K562 (cell line): ENCODE data around the gene MPG. TPM values are rescaled to one million over a fixed set of nuclear protein-coding genes. Genes with fewer than 3 reads are reported as not detected.

Experiments
- CEBPG ChIP-seq, 3 experiments: fragments of 200-800 bp in 1 of 3; sonication (Bioruptor generic) in 1 of 3; sonication (generic) in 1 of 3; formaldehyde crosslinking in 1 of 3; IDR thresholded peaks in 2 of 3; conservative IDR thresholded peaks in 1 of 3; 2 replicates each; pipeline versions ENCODE4 v1.6.1 to v1.8.0; 2016 to 2022; ENCODE audit warnings: missing compliant biosample characterization in 2 of 3, missing genetic modification characterization in 2 of 3, mild to moderate bottlenecking in 1 of 3, missing genetic modification reagents in 1 of 3
- HDAC2 ChIP-seq: fragments of 450-650 bp; IDR thresholded peaks from 2 replicates; pipeline ENCODE4 v1.6.1; 2016; ENCODE audit warnings: mild to moderate bottlenecking
- RAD51 ChIP-seq: fragments of 450-650 bp; IDR thresholded peaks from 2 replicates; pipeline ENCODE4 v1.7.1; 2016; ENCODE audit warnings: low read depth, mild to moderate bottlenecking, borderline replicate concordance
- SLC30A9 ChIP-seq: fragments of 250-450 bp; sonication (Bioruptor Pico); IDR thresholded peaks from 2 replicates; pipeline ENCODE4 v1.8.0; 2022; ENCODE audit warnings: mild to moderate bottlenecking, moderate library complexity
- SMARCB1 ChIP-seq: IDR thresholded peaks from 2 replicates; pipeline ENCODE4 v1.6.1; 2011; ENCODE audit warnings: improper control_type of control experiment, low read depth; ENCODE audit not compliant: insufficient read length
- ZNF263 ChIP-seq: sonication (generic); formaldehyde crosslinking; IDR thresholded peaks from 2 replicates; pipeline ENCODE4 v1.8.0; 2022; ENCODE audit warnings: mild to moderate bottlenecking, missing genetic modification reagents, borderline replicate concordance
- ZNF830 ChIP-seq: fragments of 250-450 bp; sonication (Bioruptor Pico); IDR thresholded peaks from 2 replicates; pipeline ENCODE4 v1.5.0; 2021; ENCODE audit warnings: mild to moderate bottlenecking
- polyA plus RNA-seq, 8 experiments: library from polyadenylated mRNA; depleted of rRNA in 4 of 8; stranded (reverse) in 5 of 8; unstranded in 3 of 8; fragments of >200 nt; fragmentation: Nextera tagmentation in 2 of 8; fragmentation: Illumina TruSeq in 1 of 8; extraction: Ambion mirVana in 2 of 8; extraction: Trizol in 1 of 8; gene quantifications; 2 replicates each; pipeline versions ENCODE4 v1.2.1 to v1.2.3, GENCODE V29; 2011 to 2014; ENCODE audit warnings: inconsistent platforms in 1 of 8, missing spikeins in 1 of 8
- total RNA-seq, 7 experiments: library from RNA; depleted of rRNA in 6 of 7; stranded (reverse); fragments of >200 nt in 6 of 7; fragmentation: Illumina TruSeq in 2 of 7; extraction: Trizol in 2 of 7; gene quantifications; 2 replicates each; pipeline versions ENCODE4 v1.2.1 to v1.2.3, GENCODE V29; 2011 to 2021; ENCODE audit warnings: low replicate concordance in 1 of 7
- TF ChIP-seq, protein P1 (sequence below): fragments of 450-650 bp; IDR thresholded peaks from 2 replicates; pipeline ENCODE4 v1.6.1; 2016; ENCODE audit warnings: low read depth
- TF ChIP-seq, protein P2 (sequence below): sonication (generic); formaldehyde crosslinking; IDR thresholded peaks from 2 replicates; pipeline ENCODE4 v1.5.0; 2020; ENCODE audit warnings: missing genetic modification reagents
- TF ChIP-seq, protein P3 (sequence below), 2 experiments: fragments of 150-350 bp in 1 of 2; IDR thresholded peaks; 2 replicates each; pipeline ENCODE4 v1.6.1; 2012 to 2016; ENCODE audit warnings: low read depth in 2 of 2, low read length in 2 of 2, mild to moderate bottlenecking in 1 of 2, moderate library complexity in 1 of 2
- TF ChIP-seq, protein P4 (sequence below): fragments of 450-650 bp; formaldehyde crosslinking; IDR thresholded peaks from 2 replicates; pipeline ENCODE4 v1.4.0; 2020; ENCODE audit warnings: mild to moderate bottlenecking, moderate library complexity
- TF ChIP-seq, protein P5 (sequence below): fragments of 250-450 bp; sonication (Bioruptor Pico); IDR thresholded peaks from 2 replicates; pipeline ENCODE4 v1.8.0; 2021; ENCODE audit warnings: moderate library complexity, mild to moderate bottlenecking, inconsistent platforms

MPG gene
- total and polyA plus RNA-seq, 9 of the 15 experiments (the other 6 are each of a cell fraction or from before 2014, with no cell fraction given) = 0.42 to 226 (median 36.2) TPM

DNA sequence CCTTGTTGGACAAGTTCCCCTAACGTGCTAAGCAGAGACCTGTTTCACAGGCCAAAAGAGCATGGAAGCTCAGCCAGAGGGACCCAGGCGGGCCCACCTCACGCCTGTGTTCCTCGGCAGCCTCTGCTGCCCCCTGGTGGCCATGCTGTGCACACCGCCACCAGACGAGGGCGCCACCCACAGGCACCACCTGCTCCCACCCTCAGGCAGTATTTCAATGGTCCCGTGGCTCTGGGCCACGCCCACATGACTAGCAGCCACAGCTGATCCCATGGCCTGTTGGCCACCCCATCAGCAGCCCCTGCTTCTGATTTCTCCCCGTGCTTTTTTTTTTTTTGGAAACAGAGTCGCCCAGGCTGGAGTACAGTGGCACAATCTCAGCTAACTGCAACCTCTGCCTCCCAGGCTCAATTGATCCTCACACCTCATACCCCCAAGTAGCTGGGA lies 18.9 kb downstream of the MPG start (continued):
- TF ChIP-seq, protein P1, sequence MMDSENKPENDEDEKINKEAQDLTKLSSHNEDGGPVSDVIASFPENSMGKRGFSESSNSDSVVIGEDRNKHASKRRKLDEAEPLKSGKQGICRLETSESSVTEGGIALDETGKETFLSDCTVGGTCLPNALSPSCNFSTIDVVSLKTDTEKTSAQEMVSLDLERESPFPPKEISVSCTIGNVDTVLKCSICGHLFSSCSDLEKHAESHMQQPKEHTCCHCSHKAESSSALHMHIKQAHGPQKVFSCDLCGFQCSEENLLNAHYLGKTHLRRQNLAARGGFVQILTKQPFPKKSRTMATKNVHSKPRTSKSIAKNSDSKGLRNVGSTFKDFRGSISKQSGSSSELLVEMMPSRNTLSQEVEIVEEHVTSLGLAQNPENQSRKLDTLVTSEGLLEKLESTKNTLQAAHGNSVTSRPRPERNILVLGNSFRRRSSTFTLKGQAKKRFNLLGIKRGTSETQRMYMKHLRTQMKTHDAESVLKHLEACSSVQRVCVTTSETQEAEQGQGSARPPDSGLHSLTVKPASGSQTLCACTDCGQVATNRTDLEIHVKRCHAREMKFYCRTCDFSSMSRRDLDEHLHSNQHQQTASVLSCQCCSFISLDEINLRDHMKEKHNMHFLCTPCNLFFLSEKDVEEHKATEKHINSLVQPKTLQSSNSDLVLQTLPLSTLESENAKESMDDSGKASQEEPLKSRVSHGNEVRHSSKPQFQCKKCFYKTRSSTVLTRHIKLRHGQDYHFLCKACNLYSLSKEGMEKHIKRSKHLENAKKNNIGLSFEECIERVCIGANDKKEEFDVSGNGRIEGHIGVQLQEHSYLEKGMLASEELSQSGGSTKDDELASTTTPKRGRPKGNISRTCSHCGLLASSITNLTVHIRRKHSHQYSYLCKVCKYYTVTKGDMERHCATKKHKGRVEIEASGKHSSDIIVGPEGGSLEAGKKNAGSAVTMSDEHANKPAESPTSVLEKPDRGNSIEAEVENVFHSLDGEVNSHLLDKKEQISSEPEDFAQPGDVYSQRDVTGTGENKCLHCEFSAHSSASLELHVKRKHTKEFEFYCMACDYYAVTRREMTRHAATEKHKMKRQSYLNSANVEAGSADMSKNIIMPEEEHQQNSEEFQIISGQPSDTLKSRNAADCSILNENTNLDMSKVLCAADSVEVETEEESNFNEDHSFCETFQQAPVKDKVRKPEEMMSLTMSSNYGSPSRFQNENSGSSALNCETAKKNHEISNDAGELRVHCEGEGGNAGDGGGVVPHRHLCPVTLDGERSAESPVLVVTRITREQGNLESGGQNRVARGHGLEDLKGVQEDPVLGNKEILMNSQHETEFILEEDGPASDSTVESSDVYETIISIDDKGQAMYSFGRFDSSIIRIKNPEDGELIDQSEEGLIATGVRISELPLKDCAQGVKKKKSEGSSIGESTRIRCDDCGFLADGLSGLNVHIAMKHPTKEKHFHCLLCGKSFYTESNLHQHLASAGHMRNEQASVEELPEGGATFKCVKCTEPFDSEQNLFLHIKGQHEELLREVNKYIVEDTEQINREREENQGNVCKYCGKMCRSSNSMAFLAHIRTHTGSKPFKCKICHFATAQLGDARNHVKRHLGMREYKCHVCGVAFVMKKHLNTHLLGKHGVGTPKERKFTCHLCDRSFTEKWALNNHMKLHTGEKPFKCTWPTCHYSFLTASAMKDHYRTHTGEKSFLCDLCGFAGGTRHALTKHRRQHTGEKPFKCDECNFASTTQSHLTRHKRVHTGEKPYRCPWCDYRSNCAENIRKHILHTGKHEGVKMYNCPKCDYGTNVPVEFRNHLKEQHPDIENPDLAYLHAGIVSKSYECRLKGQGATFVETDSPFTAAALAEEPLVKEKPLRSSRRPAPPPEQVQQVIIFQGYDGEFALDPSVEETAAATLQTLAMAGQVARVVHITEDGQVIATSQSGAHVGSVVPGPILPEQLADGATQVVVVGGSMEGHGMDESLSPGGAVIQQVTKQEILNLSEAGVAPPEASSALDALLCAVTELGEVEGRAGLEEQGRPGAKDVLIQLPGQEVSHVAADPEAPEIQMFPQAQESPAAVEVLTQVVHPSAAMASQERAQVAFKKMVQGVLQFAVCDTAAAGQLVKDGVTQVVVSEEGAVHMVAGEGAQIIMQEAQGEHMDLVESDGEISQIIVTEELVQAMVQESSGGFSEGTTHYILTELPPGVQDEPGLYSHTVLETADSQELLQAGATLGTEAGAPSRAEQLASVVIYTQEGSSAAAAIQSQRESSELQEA = no peak
- no peak for TF ChIP-seq SMARCB1
- TF ChIP-seq, protein P2, sequence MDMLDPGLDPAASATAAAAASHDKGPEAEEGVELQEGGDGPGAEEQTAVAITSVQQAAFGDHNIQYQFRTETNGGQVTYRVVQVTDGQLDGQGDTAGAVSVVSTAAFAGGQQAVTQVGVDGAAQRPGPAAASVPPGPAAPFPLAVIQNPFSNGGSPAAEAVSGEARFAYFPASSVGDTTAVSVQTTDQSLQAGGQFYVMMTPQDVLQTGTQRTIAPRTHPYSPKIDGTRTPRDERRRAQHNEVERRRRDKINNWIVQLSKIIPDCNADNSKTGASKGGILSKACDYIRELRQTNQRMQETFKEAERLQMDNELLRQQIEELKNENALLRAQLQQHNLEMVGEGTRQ (CRISPR knock-in tag) = peak; percentile 77
- TF ChIP-seq, protein P3, sequence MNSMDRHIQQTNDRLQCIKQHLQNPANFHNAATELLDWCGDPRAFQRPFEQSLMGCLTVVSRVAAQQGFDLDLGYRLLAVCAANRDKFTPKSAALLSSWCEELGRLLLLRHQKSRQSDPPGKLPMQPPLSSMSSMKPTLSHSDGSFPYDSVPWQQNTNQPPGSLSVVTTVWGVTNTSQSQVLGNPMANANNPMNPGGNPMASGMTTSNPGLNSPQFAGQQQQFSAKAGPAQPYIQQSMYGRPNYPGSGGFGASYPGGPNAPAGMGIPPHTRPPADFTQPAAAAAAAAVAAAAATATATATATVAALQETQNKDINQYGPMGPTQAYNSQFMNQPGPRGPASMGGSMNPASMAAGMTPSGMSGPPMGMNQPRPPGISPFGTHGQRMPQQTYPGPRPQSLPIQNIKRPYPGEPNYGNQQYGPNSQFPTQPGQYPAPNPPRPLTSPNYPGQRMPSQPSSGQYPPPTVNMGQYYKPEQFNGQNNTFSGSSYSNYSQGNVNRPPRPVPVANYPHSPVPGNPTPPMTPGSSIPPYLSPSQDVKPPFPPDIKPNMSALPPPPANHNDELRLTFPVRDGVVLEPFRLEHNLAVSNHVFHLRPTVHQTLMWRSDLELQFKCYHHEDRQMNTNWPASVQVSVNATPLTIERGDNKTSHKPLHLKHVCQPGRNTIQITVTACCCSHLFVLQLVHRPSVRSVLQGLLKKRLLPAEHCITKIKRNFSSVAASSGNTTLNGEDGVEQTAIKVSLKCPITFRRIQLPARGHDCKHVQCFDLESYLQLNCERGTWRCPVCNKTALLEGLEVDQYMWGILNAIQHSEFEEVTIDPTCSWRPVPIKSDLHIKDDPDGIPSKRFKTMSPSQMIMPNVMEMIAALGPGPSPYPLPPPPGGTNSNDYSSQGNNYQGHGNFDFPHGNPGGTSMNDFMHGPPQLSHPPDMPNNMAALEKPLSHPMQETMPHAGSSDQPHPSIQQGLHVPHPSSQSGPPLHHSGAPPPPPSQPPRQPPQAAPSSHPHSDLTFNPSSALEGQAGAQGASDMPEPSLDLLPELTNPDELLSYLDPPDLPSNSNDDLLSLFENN (IDR thresholded peaks at IDR 0.05; ENCODE audit: low read depth in 2 of 2, low read length in 2 of 2) = 0 out of 4 replicates have a peak, but pooled peaks of 1 of the 2 experiments have one; percentile 55
- peak; percentile 52; the same call in 1 of the 2 replicates for TF ChIP-seq ZNF263 (CRISPR knock-in tag)
- TF ChIP-seq ZNF830 = 0 out of 2 replicates have a peak, but pooled peaks have one; percentile 75
- TF ChIP-seq HDAC2 = peak; percentile 76
- TF ChIP-seq CEBPG (CRISPR knock-in tag; IDR thresholded peaks at IDR 0.05) = 0 out of 2 replicates have a peak, but pooled peaks have one; percentile 10
- TF ChIP-seq CEBPG (tag; conservative IDR thresholded peaks at IDR 0.05 in 1 of 2, IDR thresholded peaks at IDR 0.05 in 1 of 2) = no peak
- TF ChIP-seq, protein P4, sequence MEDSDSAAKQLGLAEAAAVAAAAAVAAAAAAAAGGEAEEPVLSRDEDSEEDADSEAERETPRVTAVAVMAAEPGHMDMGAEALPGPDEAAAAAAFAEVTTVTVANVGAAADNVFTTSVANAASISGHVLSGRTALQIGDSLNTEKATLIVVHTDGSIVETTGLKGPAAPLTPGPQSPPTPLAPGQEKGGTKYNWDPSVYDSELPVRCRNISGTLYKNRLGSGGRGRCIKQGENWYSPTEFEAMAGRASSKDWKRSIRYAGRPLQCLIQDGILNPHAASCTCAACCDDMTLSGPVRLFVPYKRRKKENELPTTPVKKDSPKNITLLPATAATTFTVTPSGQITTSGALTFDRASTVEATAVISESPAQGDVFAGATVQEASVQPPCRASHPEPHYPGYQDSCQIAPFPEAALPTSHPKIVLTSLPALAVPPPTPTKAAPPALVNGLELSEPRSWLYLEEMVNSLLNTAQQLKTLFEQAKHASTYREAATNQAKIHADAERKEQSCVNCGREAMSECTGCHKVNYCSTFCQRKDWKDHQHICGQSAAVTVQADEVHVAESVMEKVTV (CRISPR knock-in tag) = peak; percentile 80
- TF ChIP-seq RAD51 = peak; percentile 80
- TF ChIP-seq, protein P5, sequence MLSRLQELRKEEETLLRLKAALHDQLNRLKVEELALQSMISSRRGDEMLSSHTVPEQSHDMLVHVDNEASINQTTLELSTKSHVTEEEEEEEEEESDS (CRISPR knock-in tag) = no peak
- no peak for TF ChIP-seq SLC30A9 (CRISPR knock-in tag)
